GM12878 (cell line): ENCODE data around the gene ABHD6. TPM values are rescaled to one million over a fixed set of nuclear protein-coding genes. Genes with fewer than 3 reads are reported as not detected.

Source experiments
- ATAC-seq: fragments of 200-7000 bp; cut with Tn5 transposase; 3 replicates; pipeline ENCODE4 v1.9.1; 2020; ENCODE audit warnings: mild to moderate bottlenecking, moderate library complexity
- BruUV-seq: library from RNA; stranded (reverse); fragments of 400-500 nt; replicated peaks from 2 replicates; lab custom pipeline; 2021; lab: Mats Ljungman, UMichigan
- CTCF ChIA-PET: fragments of 300-600 bp; sonication (Branson Sonifier 250); formaldehyde crosslinking; extraction: SDS; loops from one replicate; lab custom pipeline; 2021; ENCODE audit warnings: inconsistent platforms; lab: Yijun Ruan, JAX
- POLR2A ChIA-PET: fragments of 350-600 bp; formaldehyde crosslinking; extraction: SDS; loops from one replicate; lab custom pipeline; 2021; ENCODE audit warnings: inconsistent platforms; lab: Charles Lee
- RAD21 ChIA-PET: fragments of 300-600 bp; sonication (Branson Sonifier 250); formaldehyde crosslinking; loops from one replicate; lab custom pipeline; 2023; ENCODE audit warnings: antibody characterized with exemption; ENCODE audit not compliant: unreplicated experiment; lab: Charles Lee
- SMC1A ChIA-PET: fragments of 300-600 bp; sonication (Branson Sonifier 250); formaldehyde crosslinking; loops from one replicate; lab custom pipeline; 2023; ENCODE audit not compliant: unreplicated experiment, uncharacterized antibody; lab: Charles Lee
- DNase-seq: peaks from one replicate; pipeline ENCODE4 v3.0.0-alpha.2; 2011; ENCODE audit warnings: low read depth, low spot score
- FAIRE-seq: peaks from 3 replicates; lab custom pipeline; 2011; peaks lifted over from hg19 to GRCh38; lab: Jason Lieb, UNC
- H2AFZ ChIP-seq: 2 replicates; pipeline ENCODE4 v1.6.0; 2011; ENCODE audit warnings: low read depth, low read length, control low read depth; ENCODE audit not compliant: control insufficient read depth
- H3K27ac ChIP-seq: 2 replicates; pipeline ENCODE4 v1.5.1; 2011; ENCODE audit warnings: control low read depth; ENCODE audit not compliant: control insufficient read depth, insufficient read depth
- H3K27me3 ChIP-seq, 2 experiments: replicated peaks in 1 of 2; 2 replicates each; pipeline versions ENCODE4 v1.6.0 to v1.6.1; 2011; ENCODE audit warnings: low read length in 1 of 2; ENCODE audit not compliant: control insufficient read depth in 2 of 2, insufficient read depth in 2 of 2
- H3K36me3 ChIP-seq, 2 experiments: 2 replicates each; pipeline ENCODE4 v1.5.1; 2011; ENCODE audit warnings: low read length in 1 of 2; ENCODE audit not compliant: control insufficient read depth in 2 of 2, insufficient read depth in 2 of 2
- H3K4me1 ChIP-seq: 2 replicates; pipeline ENCODE4 v1.6.1; 2011; ENCODE audit warnings: mild to moderate bottlenecking, low read length, moderate library complexity, mixed read lengths; ENCODE audit not compliant: control insufficient read depth, insufficient read depth
- H3K4me2 ChIP-seq: 2 replicates; pipeline ENCODE4 v1.6.0; 2011; ENCODE audit warnings: control low read depth; ENCODE audit not compliant: control insufficient read depth, insufficient read depth
- H3K4me3 ChIP-seq: fragments of 200-600 bp; sonication (generic); 2 replicates; pipeline ENCODE4 v1.5.1; 2016
- H3K79me2 ChIP-seq: 2 replicates; pipeline ENCODE4 v1.6.0; 2011; ENCODE audit warnings: low read length; ENCODE audit not compliant: control insufficient read depth, insufficient read depth
- H3K9ac ChIP-seq: 2 replicates; pipeline ENCODE4 v1.8.0; 2011; ENCODE audit warnings: low read length, control low read depth, mixed read lengths; ENCODE audit not compliant: control insufficient read depth, insufficient read depth
- H3K9me3 ChIP-seq: replicated peaks from 3 replicates; pipeline ENCODE4 v1.5.1; 2011; ENCODE audit warnings: mild to moderate bottlenecking, low read length; ENCODE audit not compliant: control insufficient read depth, insufficient read depth
- H4K20me1 ChIP-seq: 2 replicates; pipeline ENCODE4 v1.6.0; 2011; ENCODE audit not compliant: control insufficient read depth, insufficient read depth
- NBN ChIP-seq: fragments of 450-650 bp; IDR thresholded peaks from 2 replicates; pipeline ENCODE4 v1.6.1; 2016
- RUNX3 ChIP-seq: IDR thresholded peaks from 2 replicates; pipeline ENCODE4 v1.6.1; 2012; ENCODE audit warnings: low read length, inconsistent platforms
- SIX5 ChIP-seq: IDR thresholded peaks from 2 replicates; pipeline ENCODE4 v1.6.1; 2011; ENCODE audit warnings: mild to moderate bottlenecking, low read depth, low read length, moderate library complexity; ENCODE audit not compliant: severe bottlenecking
- WGBS: methylation state at CpG from one replicate; pipeline ENCODE4 v1.1.6; 2016; ENCODE audit warnings: low lambda C conversion rate; ENCODE audit not compliant: insufficient replicate concordance, insufficient coverage; ENCODE audit errors: missing lambda C conversion rate; 5-methylcytosine and 5-hydroxymethylcytosine counted together
- in situ Hi-C: fragments of 300-500 bp; cut with MboI; formaldehyde crosslinking; loops from 9 replicates; pipeline ENCODE4 v1.14.3; 2018; ENCODE audit warnings: mixed read lengths
- intact Hi-C: fragments of 100-400 bp; cut with micrococcal nuclease; formaldehyde crosslinking; loops from one replicate; pipeline ENCODE4 v1.14.2; 2022; ENCODE audit not compliant: unreplicated experiment
- polyA plus RNA-seq, 11 experiments: library from polyadenylated mRNA; depleted of rRNA in 4 of 11; unstranded in 6 of 11; stranded (reverse) in 5 of 11; fragments of >200 nt; fragmentation: Nextera tagmentation in 4 of 11; fragmentation: Illumina TruSeq in 1 of 11; extraction: Ambion mirVana in 4 of 11; extraction: Trizol in 1 of 11; gene quantifications; 1 replicate in 1 of 11; 2 replicates in 10 of 11; pipeline versions ENCODE4 v1.2.1 to v1.2.3, GENCODE V29; 2011 to 2016; ENCODE audit warnings: inconsistent platforms in 2 of 11, missing spikeins in 2 of 11, low read depth in 1 of 11
- total RNA-seq, 4 experiments: library from RNA; depleted of rRNA in 3 of 4; stranded (reverse); fragments of >200 nt in 3 of 4; fragmentation: Illumina TruSeq in 1 of 4; extraction: Trizol in 1 of 4; gene quantifications; 2 replicates each; pipeline versions ENCODE4 v1.2.1 to v1.2.3, GENCODE V29; 2013 to 2021
- TF ChIP-seq, protein P1 (sequence below): fragments of 450-650 bp; IDR thresholded peaks from 2 replicates; pipeline ENCODE4 v1.6.1; 2017; ENCODE audit warnings: mild to moderate bottlenecking
- TF ChIP-seq, protein P2 (sequence below): fragments of 450-650 bp; IDR thresholded peaks from 2 replicates; pipeline ENCODE4 v1.6.1; 2017; ENCODE audit warnings: low read depth, mild to moderate bottlenecking, moderate library complexity

The ABHD6 gene
- total and polyA plus RNA-seq, 10 of the 15 experiments (the other 5 are each of a cell fraction or from before 2014, with no cell fraction given), result 1.4 to 33.2 (median 3.2) TPM

GRCh38 chr3:58260261-58260731 lies 22.7 kb downstream of the ABHD6 start:
- WGBS, result 48% methylated on average over 6 of the region's 6 CpGs
- BruUV-seq, result no TSS peak
- Histone ChIP-seq H3K36me3 (peaks cover 0 to 12% of the 10 kb centered on the region in 2 experiments; a peak in 2 of 4 replicates), H3K79me2 (no peaks in the 10 kb centered on the region), H3K4me2 (no peak overlapping the region), H3K9me3 (no peaks in the 10 kb centered on the region), H3K4me3 (no peak overlapping the region), H3K27ac (no peak overlapping the region), H3K27me3 (no peaks in the 10 kb centered on the region), H3K4me1 (no peaks in the 10 kb centered on the region), H2AFZ (no peak overlapping the region), H4K20me1 (no peaks in the 10 kb centered on the region), H3K9ac (no peak overlapping the region)
- peak; percentile 7 for FAIRE-seq
- CTCF ChIA-PET, result interaction anchor here (0.7 kb wide), 1 partner anchor 11 kb away, joined by 3 read pairs; no protein-coding TSS in a partner anchor
- intact Hi-C loops (no loop called here), in situ Hi-C loops (no loop called here)
- POLR2A ChIA-PET, result no interaction called here
- TF ChIP-seq, protein P1, sequence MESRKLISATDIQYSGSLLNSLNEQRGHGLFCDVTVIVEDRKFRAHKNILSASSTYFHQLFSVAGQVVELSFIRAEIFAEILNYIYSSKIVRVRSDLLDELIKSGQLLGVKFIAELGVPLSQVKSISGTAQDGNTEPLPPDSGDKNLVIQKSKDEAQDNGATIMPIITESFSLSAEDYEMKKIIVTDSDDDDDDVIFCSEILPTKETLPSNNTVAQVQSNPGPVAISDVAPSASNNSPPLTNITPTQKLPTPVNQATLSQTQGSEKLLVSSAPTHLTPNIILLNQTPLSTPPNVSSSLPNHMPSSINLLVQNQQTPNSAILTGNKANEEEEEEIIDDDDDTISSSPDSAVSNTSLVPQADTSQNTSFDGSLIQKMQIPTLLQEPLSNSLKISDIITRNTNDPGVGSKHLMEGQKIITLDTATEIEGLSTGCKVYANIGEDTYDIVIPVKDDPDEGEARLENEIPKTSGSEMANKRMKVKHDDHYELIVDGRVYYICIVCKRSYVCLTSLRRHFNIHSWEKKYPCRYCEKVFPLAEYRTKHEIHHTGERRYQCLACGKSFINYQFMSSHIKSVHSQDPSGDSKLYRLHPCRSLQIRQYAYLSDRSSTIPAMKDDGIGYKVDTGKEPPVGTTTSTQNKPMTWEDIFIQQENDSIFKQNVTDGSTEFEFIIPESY, result no peak
- RAD21 ChIA-PET, result interaction anchor here (0.7 to 1.4 kb wide), 2 partner anchors 20 to 64 kb away, joined by 3 read pairs; no protein-coding TSS in a partner anchor
- no peak for DNase-seq
- no peak for ATAC-seq
- SMC1A ChIA-PET, result interaction anchor here (1.5 kb wide), 2 partner anchors 10 to 43 kb away, joined by 5 to 8 read pairs; no protein-coding TSS in a partner anchor

GRCh38 chr3:58260733-58261132 lies 23.1 kb downstream of the ABHD6 start:
- FAIRE-seq (no peak), ATAC-seq (no peak), DNase-seq (no peak)
- no peak overlapping the region for H3K4me2 ChIP-seq
- H3K9ac ChIP-seq, result no peak overlapping the region
- H3K36me3 ChIP-seq, result peaks cover 0 to 12% of the 10 kb centered on the region in 2 experiments; a peak in 2 of 4 replicates
- no TSS peak for BruUV-seq
- TF ChIP-seq, protein P1, result no peak
- TF ChIP-seq, protein P2, sequence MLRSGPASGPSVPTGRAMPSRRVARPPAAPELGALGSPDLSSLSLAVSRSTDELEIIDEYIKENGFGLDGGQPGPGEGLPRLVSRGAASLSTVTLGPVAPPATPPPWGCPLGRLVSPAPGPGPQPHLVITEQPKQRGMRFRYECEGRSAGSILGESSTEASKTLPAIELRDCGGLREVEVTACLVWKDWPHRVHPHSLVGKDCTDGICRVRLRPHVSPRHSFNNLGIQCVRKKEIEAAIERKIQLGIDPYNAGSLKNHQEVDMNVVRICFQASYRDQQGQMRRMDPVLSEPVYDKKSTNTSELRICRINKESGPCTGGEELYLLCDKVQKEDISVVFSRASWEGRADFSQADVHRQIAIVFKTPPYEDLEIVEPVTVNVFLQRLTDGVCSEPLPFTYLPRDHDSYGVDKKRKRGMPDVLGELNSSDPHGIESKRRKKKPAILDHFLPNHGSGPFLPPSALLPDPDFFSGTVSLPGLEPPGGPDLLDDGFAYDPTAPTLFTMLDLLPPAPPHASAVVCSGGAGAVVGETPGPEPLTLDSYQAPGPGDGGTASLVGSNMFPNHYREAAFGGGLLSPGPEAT, result no peak
- TF ChIP-seq SIX5 (no peak), RUNX3 (no peak), NBN (no peak)
- H3K79me2 ChIP-seq, result no peaks in the 10 kb centered on the region
- SMC1A ChIA-PET, result interaction anchor here (1.0 to 1.5 kb wide), 3 partner anchors 10 to 43 kb away, joined by 3 to 8 read pairs (median 5); no protein-coding TSS in a partner anchor
- no peaks in the 10 kb centered on the region for H3K9me3 ChIP-seq
- H3K4me1 ChIP-seq, result no peaks in the 10 kb centered on the region
- POLR2A ChIA-PET, result no interaction called here
- 85% methylated on average over 6 of the region's 6 CpGs for WGBS
- CTCF ChIA-PET, result interaction anchor here (0.7 to 0.9 kb wide), 2 partner anchors 10 to 83 kb away, joined by 3 read pairs; no protein-coding TSS in a partner anchor
- RAD21 ChIA-PET, result interaction anchor here (0.7 to 1.4 kb wide), 3 partner anchors 21 to 64 kb away, joined by 3 read pairs; no protein-coding TSS in a partner anchor
- H3K4me3 ChIP-seq, result no peak overlapping the region
- intact Hi-C loops (no loop called here), in situ Hi-C loops (no loop called here)
- H3K27ac ChIP-seq, result no peak overlapping the region
- H2AFZ ChIP-seq, result no peak overlapping the region
- H4K20me1 ChIP-seq, result no peaks in the 10 kb centered on the region
- H3K27me3 ChIP-seq, result no peaks in the 10 kb centered on the region
